Osteoblast (primary cell): ENCODE data around the gene INTS11. TPM values are rescaled to one million over a fixed set of nuclear protein-coding genes. Genes with fewer than 3 reads are reported as not detected.
A peak's percentile ranks its signal among the peaks of the same experiment; 100 is the strongest.

Experiments used
- DNase-seq: peaks from one replicate; pipeline ENCODE4 v3.0.0; 2011; ENCODE audit warnings: low spot score, mixed read lengths; ENCODE audit not compliant: insufficient read length; ENCODE audit errors: missing footprints
- H2AFZ ChIP-seq: 2 replicates; pipeline ENCODE4 v1.6.0; 2011; ENCODE audit warnings: mild to moderate bottlenecking, low read length
- H3K27ac ChIP-seq: 2 replicates; pipeline ENCODE4 v1.5.1; 2011; ENCODE audit warnings: mild to moderate bottlenecking, low read depth, low read length, moderate library complexity
- H3K27me3 ChIP-seq: 2 replicates; pipeline ENCODE4 v1.6.0; 2012; ENCODE audit warnings: mild to moderate bottlenecking, control low read depth, inconsistent platforms, low read length, moderate library complexity; ENCODE audit not compliant: insufficient read depth
- H3K36me3 ChIP-seq: 2 replicates; pipeline ENCODE4 v1.5.1; 2011; ENCODE audit warnings: mild to moderate bottlenecking, low read length, control low read depth, moderate library complexity; ENCODE audit not compliant: insufficient read depth
- H3K4me1 ChIP-seq: 2 replicates; pipeline ENCODE4 v1.5.1; 2011; ENCODE audit warnings: mild to moderate bottlenecking, low read length, control low read depth, moderate library complexity; ENCODE audit not compliant: insufficient read depth
- H3K4me2 ChIP-seq: 2 replicates; pipeline ENCODE4 v1.6.0; 2011; ENCODE audit warnings: mild to moderate bottlenecking, low read length; ENCODE audit not compliant: insufficient read depth
- H3K4me3 ChIP-seq: fragments of 200-600 bp; sonication (generic); 3 replicates; pipeline ENCODE4 v1.5.1; 2012; ENCODE audit warnings: mild to moderate bottlenecking, low read length, inconsistent platforms; ENCODE audit not compliant: insufficient read depth
- H3K79me2 ChIP-seq: 2 replicates; pipeline ENCODE4 v1.6.0; 2012; ENCODE audit warnings: mild to moderate bottlenecking, low read length, control low read depth, inconsistent platforms; ENCODE audit not compliant: insufficient read depth
- H3K9me3 ChIP-seq: 2 replicates; pipeline ENCODE4 v1.5.1; 2011; ENCODE audit warnings: low read depth, low read length, control low read depth
- H4K20me1 ChIP-seq: 2 replicates; pipeline ENCODE4 v1.6.0; 2012; ENCODE audit warnings: mild to moderate bottlenecking, low read length, control low read depth; ENCODE audit not compliant: insufficient read depth
- CTCF ChIP-seq: IDR thresholded peaks from 2 replicates; pipeline ENCODE4 v1.5.1; 2011; ENCODE audit warnings: mild to moderate bottlenecking, low read depth, low read length, moderate library complexity; ENCODE audit errors: extremely low read depth
- total RNA-seq: library from RNA; depleted of rRNA; stranded (reverse); fragments of >200 nt; gene quantifications from 2 replicates; pipeline ENCODE4 v1.2.3, GENCODE V29; 2012

The INTS11 gene
- total RNA-seq, 1 donor: 59.7 TPM

DNA sequence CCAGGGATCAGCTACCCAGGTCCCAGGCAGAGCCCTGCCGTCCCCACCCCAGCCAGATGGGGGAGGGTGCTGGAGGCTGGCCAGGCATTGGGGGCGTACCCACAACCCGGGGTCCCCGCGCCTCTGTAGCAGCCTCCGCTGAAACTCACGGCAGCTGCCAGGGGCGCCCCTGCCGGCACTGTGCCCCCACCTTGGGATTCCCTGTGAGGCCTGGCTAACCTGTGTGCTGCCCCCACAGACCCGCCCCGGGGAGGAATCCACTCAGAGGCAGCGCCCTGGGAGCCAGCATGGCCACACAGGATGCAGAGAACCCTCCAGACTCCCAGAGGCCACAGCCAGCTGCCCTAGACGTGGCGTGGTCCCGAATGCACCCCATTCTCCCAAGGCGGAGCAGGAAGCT, 20.9 kb upstream of the INTS11 start:
- no peaks in the 10 kb centered on the region for H3K9me3 ChIP-seq
- H3K4me3 ChIP-seq: peak overlapping the region; percentile 43
- H4K20me1 ChIP-seq: peaks cover 67% of the 10 kb centered on the region
- TF ChIP-seq CTCF: no peak
- peaks cover 35% of the 10 kb centered on the region for H3K4me1 ChIP-seq
- H2AFZ ChIP-seq: no peak overlapping the region
- H3K36me3 ChIP-seq: peaks cover 17% of the 10 kb centered on the region
- H3K27me3 ChIP-seq: no peaks in the 10 kb centered on the region
- peak overlapping the region; percentile 56 for H3K27ac ChIP-seq
- DNase-seq: peak; percentile 95
- peak overlapping the region; percentile 92 for H3K4me2 ChIP-seq
- H3K79me2 ChIP-seq: peaks cover 85% of the 10 kb centered on the region

- peaks cover 69% of the 10 kb centered on the region for H4K20me1 ChIP-seq
- H3K27me3 ChIP-seq: no peaks in the 10 kb centered on the region
- DNase-seq: peak; percentile 99
- H3K4me1 ChIP-seq: peaks cover 35% of the 10 kb centered on the region
- H3K4me2 ChIP-seq: peak overlapping the region; percentile 92
- H3K36me3 ChIP-seq: peaks cover 21% of the 10 kb centered on the region
- peaks cover 87% of the 10 kb centered on the region for H3K79me2 ChIP-seq
- no peak overlapping the region for H2AFZ ChIP-seq
- peak overlapping the region; percentile 29 for H3K4me3 ChIP-seq
- TF ChIP-seq CTCF: peak; percentile 51
- H3K27ac ChIP-seq: peak overlapping the region; percentile 56
- no peaks in the 10 kb centered on the region for H3K9me3 ChIP-seq
These were observed 20.3 kb upstream of the INTS11 start for GRCh38 chr1:1344655-1345361.

DNA sequence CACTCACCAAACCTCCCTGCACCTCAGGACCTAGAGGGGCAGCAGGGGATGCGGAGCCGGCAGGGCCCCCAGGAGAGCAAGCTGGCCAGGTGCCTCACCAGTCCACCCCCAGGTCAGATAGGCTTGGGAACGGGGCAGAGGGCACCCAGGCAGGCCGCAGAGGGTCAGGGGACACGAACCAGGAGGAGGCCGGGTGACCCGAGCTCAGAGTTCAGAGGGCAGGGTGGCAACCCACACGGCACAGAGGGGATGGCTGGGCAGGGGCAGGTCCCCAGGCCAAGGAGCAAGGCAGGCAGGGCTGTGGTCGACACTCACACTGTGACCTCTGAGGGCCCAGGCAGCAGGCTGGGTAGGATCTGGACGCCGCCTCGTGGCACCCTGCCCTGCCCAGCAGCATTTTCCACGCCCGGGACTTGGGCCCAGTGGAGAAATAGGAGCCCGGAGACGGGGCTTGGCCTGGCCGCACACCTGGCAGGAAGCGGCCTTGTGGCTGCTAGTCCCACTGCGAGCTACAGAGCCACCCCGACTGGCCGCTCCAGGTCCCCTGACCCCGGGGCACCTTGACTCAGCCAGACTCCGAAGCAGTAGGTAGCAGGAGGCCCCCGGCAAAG, 19.5 kb upstream of the INTS11 start:
- Histone ChIP-seq H3K4me1 (peaks cover 35% of the 10 kb centered on the region), H3K9me3 (no peaks in the 10 kb centered on the region), H3K27ac (peak overlapping the region; percentile 56), H3K4me3 (no peak overlapping the region), H2AFZ (no peak overlapping the region), H3K79me2 (peaks cover 87% of the 10 kb centered on the region), H4K20me1 (peaks cover 69% of the 10 kb centered on the region), H3K27me3 (no peaks in the 10 kb centered on the region), H3K36me3 (peaks cover 21% of the 10 kb centered on the region), H3K4me2 (no peak overlapping the region)
- no peak for DNase-seq
- no peak for TF ChIP-seq CTCF

DNA sequence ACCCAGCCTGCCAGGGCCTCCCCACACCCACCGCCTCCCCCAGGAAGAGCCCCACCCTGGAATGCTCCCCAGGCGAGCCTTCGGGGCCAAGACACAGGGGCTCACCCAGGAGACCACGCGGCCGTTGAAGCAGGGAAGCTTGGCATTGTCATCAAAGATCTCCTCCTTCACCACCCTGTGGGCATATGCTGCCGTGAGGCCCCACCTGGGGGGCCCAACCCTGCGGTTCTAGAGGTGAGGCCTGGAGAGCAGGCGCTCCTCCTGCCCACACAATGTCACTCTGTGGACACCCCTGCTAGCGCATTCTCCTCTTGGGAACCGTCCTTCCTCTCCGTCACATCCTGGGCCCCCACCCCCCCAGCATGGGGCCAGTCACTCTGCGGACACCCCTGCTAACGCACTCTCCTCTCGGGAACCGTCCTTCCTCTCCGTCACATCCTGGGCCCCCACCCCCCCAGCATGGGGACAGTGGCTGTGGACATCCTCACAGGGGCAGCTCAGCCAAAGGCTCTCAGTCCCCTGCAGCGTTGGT, 18.2 kb upstream of the INTS11 start:
- TF ChIP-seq CTCF: no peak
- H3K27ac ChIP-seq: no peak overlapping the region
- H3K4me1 ChIP-seq: peaks cover 31% of the 10 kb centered on the region
- no peak overlapping the region for H3K4me3 ChIP-seq
- H4K20me1 ChIP-seq: peaks cover 67% of the 10 kb centered on the region
- H3K27me3 ChIP-seq: no peaks in the 10 kb centered on the region
- H3K9me3 ChIP-seq: no peaks in the 10 kb centered on the region
- H3K4me2 ChIP-seq: no peak overlapping the region
- H2AFZ ChIP-seq: no peak overlapping the region
- no peak for DNase-seq
- peaks cover 28% of the 10 kb centered on the region for H3K36me3 ChIP-seq
- H3K79me2 ChIP-seq: peaks cover 74% of the 10 kb centered on the region
